NB4 (cell line): ENCODE data around the gene SRGAP2B.
"Not testable (repeated sequence)": the region's sequence is repeated elsewhere in the genome, so short reads cannot be mapped to it uniquely, and the experiment has no call there.

Experiments used
- DNase-seq: peaks from one replicate; pipeline ENCODE4 v3.0.0; 2010; ENCODE audit warnings: low read depth
- H3K4me3 ChIP-seq: one replicate; pipeline ENCODE4 v1.5.1; 2011; ENCODE audit warnings: mild to moderate bottlenecking, low read depth, low read length, moderate library complexity

SRGAP2B gene

GRCh38 chr1:144930085-144930777, 164.9 kb downstream of the SRGAP2B start:
- H3K4me3 ChIP-seq, DNase-seq: not testable (repeated sequence)

- H3K4me3 ChIP-seq: not testable (repeated sequence)
- DNase-seq: peak; percentile 6
Measured at GRCh38 chr1:144927292-144927691, 167.8 kb downstream of the SRGAP2B start.

GRCh38 chr1:144923640-144924039, 171.5 kb downstream of the SRGAP2B start:
- not testable (repeated sequence) for DNase-seq, H3K4me3 ChIP-seq

GRCh38 chr1:144922785-144923184, 172.3 kb downstream of the SRGAP2B start:
- not testable (repeated sequence) for DNase-seq

GRCh38 chr1:144919106-144919505, 176.0 kb downstream of the SRGAP2B start:
- DNase-seq, H3K4me3 ChIP-seq: not testable (repeated sequence)

More at GRCh38 chr1:144922785-144923184, 172.3 kb downstream of the SRGAP2B start:
- H3K4me3 ChIP-seq: not testable (repeated sequence)

GRCh38 chr1:144918027-144918603, 177.0 kb downstream of the SRGAP2B start:
- not testable (repeated sequence) for DNase-seq

GRCh38 chr1:144917154-144918026, 177.7 kb downstream of the SRGAP2B start:
- not testable (repeated sequence) for DNase-seq, H3K4me3 ChIP-seq

More at GRCh38 chr1:144918027-144918603, 177.0 kb downstream of the SRGAP2B start:
- not testable (repeated sequence) for H3K4me3 ChIP-seq

- not testable (repeated sequence) for H3K4me3 ChIP-seq, DNase-seq
Measured at GRCh38 chr1:144913977-144914734, 181.0 kb downstream of the SRGAP2B start.

- not testable (repeated sequence) for DNase-seq, H3K4me3 ChIP-seq
Measured at GRCh38 chr1:144913458-144913857, 181.7 kb downstream of the SRGAP2B start.

GRCh38 chr1:144910729-144911128, 184.4 kb downstream of the SRGAP2B start:
- DNase-seq, H3K4me3 ChIP-seq: not testable (repeated sequence)

GRCh38 chr1:144900841-144901240, 194.3 kb downstream of the SRGAP2B start:
- DNase-seq, H3K4me3 ChIP-seq: not testable (repeated sequence)

GRCh38 chr1:144894454-144895201, 200.5 kb downstream of the SRGAP2B start:
- DNase-seq, H3K4me3 ChIP-seq: not testable (repeated sequence)

- not testable (repeated sequence) for H3K4me3 ChIP-seq, DNase-seq
Measured at GRCh38 chr1:144893710-144894438, 201.3 kb downstream of the SRGAP2B start.

- not testable (repeated sequence) for DNase-seq, H3K4me3 ChIP-seq
Measured at GRCh38 chr1:144893062-144893461, 202.1 kb downstream of the SRGAP2B start.

GRCh38 chr1:144889450-144890115, 205.5 kb downstream of the SRGAP2B start:
- not testable (repeated sequence) for DNase-seq, H3K4me3 ChIP-seq

- H3K4me3 ChIP-seq: not testable (repeated sequence)
- DNase-seq: peak; percentile 24
Measured at GRCh38 chr1:144883022-144883421, 212.1 kb downstream of the SRGAP2B start.

GRCh38 chr1:144882343-144882742, 212.8 kb downstream of the SRGAP2B start:
- DNase-seq, H3K4me3 ChIP-seq: not testable (repeated sequence)
